Upper lobe of left lung (tissue), 6 donors: ENCODE measurements around the gene XRCC1. TPM values are rescaled to one million over a fixed set of nuclear protein-coding genes. Genes with fewer than 3 reads are reported as not detected.
A peak's percentile ranks its signal among the peaks of the same experiment; 100 is the strongest.

Source experiments
- ATAC-seq, 2 donors: fragments of 200-7000 bp; cut with Tn5 transposase; one replicate each; pipeline ENCODE4 v1.9.1; 2022; ENCODE audit warnings: mild to moderate bottlenecking in 2 of 2, moderate library complexity in 2 of 2; ENCODE audit not compliant: low FRiP score in 2 of 2
- DNase-seq, 2 donors: peaks; one replicate each; pipeline ENCODE4 v3.0.0-alpha.2; 2019 to 2020
- H3K27ac ChIP-seq, 4 donors: fragments of 200-600 bp; sonication (generic); one replicate each; pipeline ENCODE4 v1.5.1; 2016 to 2019
- H3K27me3 ChIP-seq, 4 donors: fragments of 200-600 bp; sonication (generic); one replicate each; pipeline ENCODE4 v1.5.1; 2017 to 2019
- H3K36me3 ChIP-seq, 4 donors: fragments of 200-600 bp; sonication (generic); one replicate each; pipeline ENCODE4 v1.5.1; 2016 to 2019
- H3K4me1 ChIP-seq, 4 donors: fragments of 200-600 bp; sonication (generic); one replicate each; pipeline ENCODE4 v1.5.1; 2018 to 2019
- H3K4me3 ChIP-seq, 4 donors: fragments of 200-600 bp; sonication (generic); one replicate each; pipeline ENCODE4 v1.5.1; 2017 to 2019; ENCODE audit warnings: mild to moderate bottlenecking in 2 of 4, moderate library complexity in 1 of 4
- H3K9me3 ChIP-seq, 4 donors: fragments of 200-600 bp; sonication (generic); one replicate each; pipeline ENCODE4 v1.5.1; 2018 to 2019
- CTCF ChIP-seq, 6 experiments: fragments of 450-650 bp in 4 of 6; fragments of 200-600 bp in 2 of 6; sonication (generic) in 2 of 6; IDR thresholded peaks; one replicate each; pipeline ENCODE4 v1.5.1; 2016 to 2019; ENCODE audit warnings: antibody characterized with exemption in 6 of 6
- EP300 ChIP-seq, 4 donors: sonication (generic); formaldehyde crosslinking; IDR thresholded peaks; one replicate each; pipeline ENCODE4 v1.5.1; 2017; ENCODE audit warnings: antibody characterized with exemption in 4 of 4, control low read depth in 2 of 4
- POLR2A ChIP-seq, 4 donors: fragments of 450-650 bp; IDR thresholded peaks; one replicate each; pipeline ENCODE4 v1.5.1; 2016 to 2017; ENCODE audit warnings: antibody characterized with exemption in 4 of 4, mild to moderate bottlenecking in 2 of 4
- POLR2AphosphoS5 ChIP-seq, 2 donors: sonication (generic); formaldehyde crosslinking; IDR thresholded peaks; one replicate each; pipeline ENCODE4 v1.5.1; 2017; ENCODE audit warnings: antibody characterized with exemption in 2 of 2
- WGBS, 2 donors: methylation state at CpG; one replicate each; pipeline ENCODE4 v1.1.5; 2017 to 2018; 5-methylcytosine and 5-hydroxymethylcytosine counted together
- total RNA-seq, 6 donors: library from RNA; depleted of rRNA in 4 of 6; stranded (reverse); fragments of >200 nt in 4 of 6; gene quantifications; one replicate each; pipeline versions ENCODE4 v1.1.0 to v1.2.1, GENCODE V29; 2016 to 2021
- donor health status: DM: no; HTN: no; CAD: no; lungs with moderate emphysema.
- donor health status: DM: no; HTN: yes; CAD: no; lungs with severe emphysema.

Gene XRCC1
- total RNA-seq, 6 donors from 2014 or later, result 24.2 to 30.1 (median 26.4) TPM

- Histone ChIP-seq H3K4me3 (peak overlapping the region in 1 of 4 donors; percentile 71), H3K9me3 (no peaks in the 10 kb centered on the region), H3K4me1 (peaks cover 8 to 21% (median 14%) of the 10 kb centered on the region in 4 donors), H3K27me3 (no peaks in the 10 kb centered on the region), H3K36me3 (peaks cover 0 to 32% (median 15%) of the 10 kb centered on the region in 4 donors), H3K27ac (peak overlapping the region in 3 of 4 donors; percentile 81 to 90 (median 89))
- 69 to 85% methylated on average over 3 of the region's 3 CpGs for WGBS, 2 donors
- TF ChIP-seq POLR2A (IDR thresholded peaks at IDR 0.05) (no peak), CTCF (IDR thresholded peaks at IDR 0.05) (no peak), EP300 (IDR thresholded peaks at IDR 0.05) (no peak), POLR2AphosphoS5 (IDR thresholded peaks at IDR 0.05) (no peak)
- DNase-seq, result no peak
- ATAC-seq, result no peak
Measured at GRCh38 chr19:43505186-43505456, 70.2 kb downstream of the XRCC1 start.

GRCh38 chr19:43504426-43505185 lies 70.7 kb downstream of the XRCC1 start, which contains the start of gene PHLDB3:
PHLDB3 (minus strand) TSS chr19:43504746; CDS start chr19:43504118, 628 bp downstream.
- peak; percentile 30 to 89 for DNase-seq
- peaks cover 0 to 27% (median 13%) of the 10 kb centered on the region in 4 donors for H3K36me3 ChIP-seq
- H3K27ac ChIP-seq, result peak within 1 kb of the TSS; percentile 77 to 90 (median 87)
- peak within 1 kb of the TSS; percentile 65 to 75 (median 72) for H3K4me3 ChIP-seq
- no peaks in the 10 kb centered on the region for H3K27me3 ChIP-seq
- TF ChIP-seq POLR2A (IDR thresholded peaks at IDR 0.05), result no peak
- peak in 1 of 6 experiments; percentile 5 for TF ChIP-seq CTCF (IDR thresholded peaks at IDR 0.05)
- 2 to 3% methylated on average over 6 to 37 of the region's 42 CpGs for WGBS, 2 donors
- H3K4me1 ChIP-seq, result peaks cover 8 to 21% (median 14%) of the 10 kb centered on the region in 4 donors
- peak; percentile 50 to 58 for ATAC-seq
- H3K9me3 ChIP-seq, result no peaks in the 10 kb centered on the region

GRCh38 chr19:43503501-43504425 lies 71.6 kb downstream of the XRCC1 start:
- 2 to 7% methylated on average over 20 to 52 of the region's 64 CpGs for WGBS, 2 donors
- peak overlapping the region; percentile 77 to 90 (median 87) for H3K27ac ChIP-seq
- H3K9me3 ChIP-seq, result no peaks in the 10 kb centered on the region
- H3K36me3 ChIP-seq, result peaks cover 0 to 20% (median 9%) of the 10 kb centered on the region in 4 donors
- H3K27me3 ChIP-seq, result no peaks in the 10 kb centered on the region
- H3K4me3 ChIP-seq, result peak overlapping the region; percentile 65 to 75 (median 72)
- TF ChIP-seq EP300 (IDR thresholded peaks at IDR 0.05) (no peak), POLR2AphosphoS5 (IDR thresholded peaks at IDR 0.05) (peak in 1 of 2 donors; percentile 78), CTCF (IDR thresholded peaks at IDR 0.05) (peak in 3 of 6 experiments; percentile 9 to 41 (median 29)), POLR2A (IDR thresholded peaks at IDR 0.05) (peak in 1 of 4 donors; percentile 51)
- ATAC-seq (peak; percentile 96 to 99), DNase-seq (peak; percentile 96 to 98)
- H3K4me1 ChIP-seq, result peaks cover 8 to 21% (median 14%) of the 10 kb centered on the region in 4 donors

- TF ChIP-seq POLR2A (IDR thresholded peaks at IDR 0.05) (no peak), CTCF (IDR thresholded peaks at IDR 0.05) (no peak), POLR2AphosphoS5 (IDR thresholded peaks at IDR 0.05) (no peak), EP300 (IDR thresholded peaks at IDR 0.05) (no peak)
- Histone ChIP-seq H3K27me3 (no peaks in the 10 kb centered on the region), H3K9me3 (no peaks in the 10 kb centered on the region), H3K27ac (no peak overlapping the region), H3K4me1 (peaks cover 8 to 21% (median 14%) of the 10 kb centered on the region in 4 donors), H3K4me3 (no peak overlapping the region), H3K36me3 (peaks cover 0 to 14% (median 2%) of the 10 kb centered on the region in 4 donors)
- DNase-seq, result no peak
- no peak for ATAC-seq
- WGBS, 2 donors, result 90 to 91% methylated on average over 23 of the region's 23 CpGs
Measured at GRCh38 chr19:43502419-43502976, 72.8 kb downstream of the XRCC1 start.
